IMR-90 (cell line): ENCODE measurements around the gene DPF3. TPM values are rescaled to one million over a fixed set of nuclear protein-coding genes. Genes with fewer than 3 reads are reported as not detected.

Experiments used
- ATAC-seq: fragments of 200-7000 bp; cut with Tn5 transposase; 2 replicates; pipeline ENCODE4 v1.9.1; 2020; ENCODE audit warnings: low read depth, mild to moderate bottlenecking, moderate library complexity
- BruUV-seq: library from RNA; stranded (reverse); fragments of 400-500 nt; replicated peaks from 2 replicates; lab custom pipeline; 2021; lab: Mats Ljungman, UMichigan
- CTCF ChIA-PET: fragments of 300-600 bp; formaldehyde crosslinking; extraction: SDS; loops from one replicate; lab custom pipeline; 2021; ENCODE audit warnings: antibody characterized with exemption; lab: Yijun Ruan, JAX
- POLR2A ChIA-PET: fragments of 300-600 bp; sonication (Branson Sonifier 250); formaldehyde crosslinking; loops from one replicate; lab custom pipeline; 2022; ENCODE audit warnings: antibody characterized with exemption; ENCODE audit not compliant: unreplicated experiment; lab: Charles Lee
- DNase-seq: peaks from one replicate; pipeline ENCODE4 v3.0.0; 2013
- H2AFZ ChIP-seq: replicated peaks from 2 replicates; pipeline ENCODE3; 2013; ENCODE audit warnings: low read length, mild to moderate bottlenecking; ENCODE audit not compliant: poor library complexity
- H2AK5ac ChIP-seq: 2 replicates; pipeline ENCODE4 v1.6.1; 2013; ENCODE audit warnings: low read depth, low read length, inconsistent platforms
- H2AK9ac ChIP-seq: replicated peaks from 2 replicates; pipeline ENCODE3; 2013; ENCODE audit warnings: mild to moderate bottlenecking, low read depth, low read length, moderate library complexity; ENCODE audit not compliant: poor library complexity
- H2BK120ac ChIP-seq: 2 replicates; pipeline ENCODE4 v1.6.1; 2013; ENCODE audit warnings: low read depth, low read length, inconsistent platforms
- H2BK15ac ChIP-seq: 3 replicates; pipeline ENCODE4 v1.6.1; 2013; ENCODE audit warnings: low read depth, low read length, inconsistent platforms
- H2BK20ac ChIP-seq: 2 replicates; pipeline ENCODE4 v1.6.1; 2013; ENCODE audit warnings: low read depth, mild to moderate bottlenecking, inconsistent platforms, low read length, moderate library complexity
- H2BK5ac ChIP-seq: 2 replicates; pipeline ENCODE4 v1.6.1; 2013; ENCODE audit warnings: mild to moderate bottlenecking, low read depth, low read length, inconsistent platforms; ENCODE audit not compliant: poor library complexity, severe bottlenecking
- H3K14ac ChIP-seq: replicated peaks from 2 replicates; pipeline ENCODE4 v1.6.1; 2013; ENCODE audit warnings: low read depth, low read length, inconsistent platforms
- H3K18ac ChIP-seq: 2 replicates; pipeline ENCODE4 v1.6.1; 2013; ENCODE audit warnings: low read depth, low read length, control low read depth
- H3K23ac ChIP-seq: 2 replicates; pipeline ENCODE4 v1.6.1; 2013; ENCODE audit warnings: low read depth, low read length, inconsistent platforms
- H3K27ac ChIP-seq: 2 replicates; pipeline ENCODE4 v1.5.1; 2013; ENCODE audit warnings: mild to moderate bottlenecking, control low read depth, low read length; ENCODE audit not compliant: insufficient read depth
- H3K27me3 ChIP-seq: 2 replicates; pipeline ENCODE4 v1.6.1; 2013; ENCODE audit warnings: low read length; ENCODE audit not compliant: control insufficient read depth, insufficient read depth
- H3K36me3 ChIP-seq: 2 replicates; pipeline ENCODE4 v1.6.1; 2013; ENCODE audit warnings: low read length, mixed read lengths; ENCODE audit not compliant: control insufficient read depth, insufficient read depth
- H3K4ac ChIP-seq: 2 replicates; pipeline ENCODE4 v1.6.1; 2013; ENCODE audit warnings: low read depth, low read length, inconsistent platforms
- H3K4me1 ChIP-seq: 2 replicates; pipeline ENCODE4 v1.6.1; 2013; ENCODE audit warnings: low read length, mixed read lengths; ENCODE audit not compliant: control insufficient read depth, insufficient read depth
- H3K4me2 ChIP-seq: 2 replicates; pipeline ENCODE4 v1.6.1; 2013; ENCODE audit warnings: low read depth, mild to moderate bottlenecking, control low read depth, low read length, moderate library complexity
- H3K4me3 ChIP-seq: 2 replicates; pipeline ENCODE4 v1.5.1; 2013; ENCODE audit warnings: low read depth, mild to moderate bottlenecking, control low read depth, low read length, moderate library complexity; ENCODE audit not compliant: insufficient read depth
- H3K56ac ChIP-seq: 2 replicates; pipeline ENCODE4 v1.6.1; 2013; ENCODE audit warnings: low read length, inconsistent platforms; ENCODE audit not compliant: insufficient read depth; ENCODE audit errors: extremely low read depth
- H3K79me1 ChIP-seq, 2 experiments: 2 replicates each; pipeline ENCODE4 v1.6.1; 2013; ENCODE audit warnings: low read length in 2 of 2, inconsistent platforms in 1 of 2, low read depth in 1 of 2
- H3K9ac ChIP-seq: 2 replicates; pipeline ENCODE4 v1.6.1; 2013; ENCODE audit warnings: low read depth, low read length, control low read depth
- H3K9me1 ChIP-seq: 2 replicates; pipeline ENCODE4 v1.6.1; 2013; ENCODE audit warnings: low read length, inconsistent platforms; ENCODE audit not compliant: insufficient read depth
- H3K9me3 ChIP-seq: 2 replicates; pipeline ENCODE4 v1.6.1; 2013; ENCODE audit warnings: low read length; ENCODE audit not compliant: control insufficient read depth, insufficient read depth
- H4K20me1 ChIP-seq: 2 replicates; pipeline ENCODE4 v1.6.1; 2013; ENCODE audit warnings: low read length, inconsistent platforms; ENCODE audit not compliant: insufficient read depth
- H4K5ac ChIP-seq: 2 replicates; pipeline ENCODE4 v1.6.1; 2013; ENCODE audit warnings: mild to moderate bottlenecking, low read depth, low read length, control low read depth
- H4K8ac ChIP-seq, 2 experiments: 2 replicates each; pipeline ENCODE4 v1.6.1; 2013; ENCODE audit warnings: low read depth in 2 of 2, low read length in 2 of 2, control low read depth in 1 of 2, inconsistent platforms in 1 of 2
- H4K91ac ChIP-seq: 2 replicates; pipeline ENCODE4 v1.6.1; 2013; ENCODE audit warnings: low read depth, low read length, inconsistent platforms; ENCODE audit not compliant: insufficient read depth
- POLR2A ChIP-seq: IDR thresholded peaks from 2 replicates; pipeline ENCODE4 v1.6.1; 2012; ENCODE audit warnings: mild to moderate bottlenecking, low read depth, low read length
- WGBS, 2 experiments: methylation state at CpG; one replicate each; pipeline versions ENCODE4 v1.1.5 to v1.1.7; 2013; ENCODE audit warnings: missing lambda C conversion rate in 2 of 2; ENCODE audit not compliant: insufficient read length in 1 of 2; ENCODE audit errors: extremely low coverage in 2 of 2; 5-methylcytosine and 5-hydroxymethylcytosine counted together
- dilution Hi-C: fragments of 300-500 bp; cut with HindIII; formaldehyde crosslinking; loops from one replicate; pipeline ENCODE4 v1.14.3; 2018; ENCODE audit warnings: low sequenced_read_pairs; ENCODE audit not compliant: unreplicated experiment
- in situ Hi-C: fragments of 300-500 bp; cut with MboI; formaldehyde crosslinking; loops from 3 replicates; pipeline ENCODE4 v1.14.3; 2019; ENCODE audit warnings: low sequenced_read_pairs, inconsistent platforms, mixed read lengths
- intact Hi-C: fragments of 100-400 bp; cut with micrococcal nuclease; formaldehyde crosslinking; loops from 2 replicates; pipeline ENCODE4 v1.10.0; 2022
- polyA plus RNA-seq, 3 experiments: library from polyadenylated mRNA; depleted of rRNA; stranded (reverse); fragments of >200 nt; gene quantifications; 2 replicates each; pipeline ENCODE4 v1.2.3, GENCODE V29; 2012; ENCODE audit warnings: low replicate concordance in 1 of 3
- total RNA-seq: library from RNA; depleted of rRNA; stranded (reverse); fragments of >200 nt; gene quantifications from 2 replicates; pipeline ENCODE4 v1.2.3, GENCODE V29; 2012
- TF ChIP-seq, protein P1 (sequence below): fragments of 150-350 bp; IDR thresholded peaks from 2 replicates; pipeline ENCODE4 v1.6.1; 2017; ENCODE audit warnings: mild to moderate bottlenecking, antibody characterized with exemption, low read length, low read depth

The DPF3 gene
- total and polyA plus RNA-seq, 2 of the 4 experiments (the other 2 are of a cell fraction) = 30.5 to 32.8 TPM

DNA sequence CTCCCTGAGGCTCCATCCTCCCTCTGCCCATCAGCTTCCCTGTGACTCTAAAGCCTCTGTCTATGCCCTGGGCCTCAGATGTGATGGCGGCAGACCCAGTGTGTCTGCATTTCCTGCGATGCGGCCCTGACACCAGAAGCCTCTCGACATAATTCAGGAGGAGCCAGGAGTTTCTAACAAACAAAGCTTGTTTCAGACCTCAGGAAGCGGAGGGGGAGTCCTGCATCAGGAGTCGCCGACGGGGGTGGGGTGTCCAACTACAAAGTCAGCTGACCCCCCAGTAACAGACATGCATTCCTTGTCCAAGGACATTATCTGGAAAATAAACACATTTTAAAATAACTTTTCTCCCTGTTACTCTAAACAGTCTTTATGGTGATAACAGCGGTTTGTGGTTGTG lies 167.5 kb downstream of the DPF3 start:
- ChIA-PET CTCF (interaction anchor here (1.5 kb wide), 1 partner anchor 11 kb away, joined by 5 read pairs; no protein-coding TSS in a partner anchor), POLR2A (no interaction called here)
- Histone ChIP-seq H3K4me3 (no peak overlapping the region), H3K36me3 (peaks cover 15% of the 10 kb centered on the region), H4K20me1 (no peaks in the 10 kb centered on the region), H3K27me3 (no peaks in the 10 kb centered on the region), H3K9me1 (peaks cover 29% of the 10 kb centered on the region), H3K18ac (peak overlapping the region; percentile 65), H3K27ac (peak overlapping the region; percentile 80; the same call in 1 of the 2 replicates), H2BK15ac (peak overlapping the region; percentile 69; the same call in 2 of the 3 replicates), H3K4me2 (no peak overlapping the region), H3K14ac (peak overlapping the region; percentile 66; the same call in 1 of the 2 replicates), H2AK5ac (peak overlapping the region; percentile 59), H3K23ac (peak overlapping the region; percentile 29; the same call in 1 of the 2 replicates), H3K79me1 (peaks cover 6 to 29% of the 10 kb centered on the region in 2 experiments; a peak in 3 of 4 replicates), H4K5ac (peak overlapping the region; percentile 84), H3K9me3 (no peaks in the 10 kb centered on the region), H2AFZ (peak overlapping the region; percentile 73), H3K4me1 (peaks cover 21% of the 10 kb centered on the region), H2BK5ac (peak overlapping the region; percentile 63), H3K56ac (peak overlapping the region; percentile 27; the same call in 1 of the 2 replicates), H2BK120ac (peak overlapping the region; percentile 84), H3K9ac (peak overlapping the region; percentile 17; the same call in 1 of the 2 replicates), H4K91ac (peak overlapping the region; percentile 92), H2BK20ac (peak overlapping the region; percentile 88), H2AK9ac (peak overlapping the region; percentile 67), H4K8ac (peak overlapping the region; percentile 67 to 94; a peak in 3 of 4 replicates), H3K4ac (peak overlapping the region; percentile 53)
- in situ Hi-C loops (no loop called here), dilution Hi-C loops (no loop called here), intact Hi-C loops (loop anchor here (5.0 to 10.0 kb wide), 2 partner anchors 166 to 212 kb away; partner anchors contain the start of gene DPF3)
- ATAC-seq (peak; percentile 72), DNase-seq (peak; percentile 71)
- BruUV-seq = no TSS peak
- 43% methylated on average over 3 of the region's 9 CpGs; no CpG with 5 or more reads in 1 of the 2 experiments for WGBS, 2 experiments
- no peak for TF ChIP-seq POLR2A
- TF ChIP-seq, protein P1, sequence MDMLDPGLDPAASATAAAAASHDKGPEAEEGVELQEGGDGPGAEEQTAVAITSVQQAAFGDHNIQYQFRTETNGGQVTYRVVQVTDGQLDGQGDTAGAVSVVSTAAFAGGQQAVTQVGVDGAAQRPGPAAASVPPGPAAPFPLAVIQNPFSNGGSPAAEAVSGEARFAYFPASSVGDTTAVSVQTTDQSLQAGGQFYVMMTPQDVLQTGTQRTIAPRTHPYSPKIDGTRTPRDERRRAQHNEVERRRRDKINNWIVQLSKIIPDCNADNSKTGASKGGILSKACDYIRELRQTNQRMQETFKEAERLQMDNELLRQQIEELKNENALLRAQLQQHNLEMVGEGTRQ = peak; percentile 62; the same call in 1 of the 2 replicates
